Transverse colon (tissue), 4 donors: ENCODE measurements around the gene ETFDH. TPM values are rescaled to one million over a fixed set of nuclear protein-coding genes. Genes with fewer than 3 reads are reported as not detected.

Experiments used
- DNase-seq: peaks from one replicate; pipeline ENCODE4 v3.0.0-alpha.2; 2019
- H3K27ac ChIP-seq, 4 donors: fragments of 200-600 bp; sonication (generic); 2 replicates each; pipeline ENCODE4 v1.5.1; 2016 to 2018; ENCODE audit warnings: inconsistent platforms in 4 of 4
- H3K27me3 ChIP-seq: fragments of 200-600 bp; sonication (generic); 2 replicates; pipeline ENCODE4 v1.5.1; 2017; ENCODE audit warnings: inconsistent platforms
- H3K36me3 ChIP-seq, 4 donors: fragments of 200-600 bp; sonication (generic); 2 replicates each; pipeline ENCODE4 v1.5.1; 2017 to 2019; ENCODE audit warnings: inconsistent platforms in 4 of 4
- H3K4me1 ChIP-seq, 4 donors: fragments of 200-600 bp; sonication (generic); 2 replicates each; pipeline ENCODE4 v1.5.1; 2017 to 2020; ENCODE audit warnings: inconsistent platforms in 4 of 4
- H3K4me3 ChIP-seq, 4 donors: fragments of 200-600 bp; sonication (generic); 1 replicate in 1 of 4; 2 replicates in 3 of 4; pipeline versions ENCODE4 v1.5.1 to v1.6.1; 2017 to 2019; ENCODE audit warnings: inconsistent platforms in 4 of 4
- H3K9me3 ChIP-seq, 2 donors: fragments of 200-600 bp; sonication (generic); 2 replicates each; pipeline ENCODE4 v1.5.1; 2017 to 2019; ENCODE audit warnings: inconsistent platforms in 2 of 2
- EP300 ChIP-seq: sonication (generic); formaldehyde crosslinking; IDR thresholded peaks from one replicate; pipeline ENCODE4 v1.6.1; 2017; ENCODE audit warnings: antibody characterized with exemption, low read depth
- POLR2A ChIP-seq: fragments of 450-650 bp; IDR thresholded peaks from one replicate; pipeline ENCODE4 v1.6.1; 2016; ENCODE audit warnings: antibody characterized with exemption, mild to moderate bottlenecking, moderate library complexity
- POLR2AphosphoS5 ChIP-seq, 3 donors: sonication (generic); formaldehyde crosslinking; IDR thresholded peaks; one replicate each; pipeline ENCODE4 v1.6.1; 2016; ENCODE audit warnings: antibody characterized with exemption in 3 of 3
- WGBS, 2 donors: methylation state at CpG; one replicate each; pipeline ENCODE4 v1.1.5; 2018; ENCODE audit warnings: low coverage in 1 of 2; 5-methylcytosine and 5-hydroxymethylcytosine counted together
- in situ Hi-C, 4 donors: fragments of 200-750 bp; cut with MboI; loops; one replicate each; pipeline versions ENCODE4 v1.15.0 to v1.15.1; 2017; ENCODE audit warnings: low sequenced_read_pairs in 3 of 4, low pct_ligation_motif_present in 1 of 4, low pct_unique_long_range_greater_than_20kb in 1 of 4
- intact Hi-C: fragments of 100-400 bp; cut with DNase I; formaldehyde crosslinking; loops from one replicate; pipeline ENCODE4 v1.15.1; 2023; ENCODE audit warnings: low total_unique reads
- small RNA-seq, 4 donors: library from RNA; depleted of rRNA; stranded (forward); fragments of <200 nt; gene quantifications; one replicate each; pipeline ENCODE3, GENCODE V24; 2016
- total RNA-seq, 4 donors: library from RNA; depleted of rRNA; stranded (reverse); fragments of >200 nt; gene quantifications; one replicate each; pipeline ENCODE4 v1.1.0, GENCODE V29; 2016
- TF ChIP-seq, protein P1 (sequence below), 5 experiments: fragments of 200-600 bp in 3 of 5; fragments of 450-650 bp in 2 of 5; sonication (generic) in 3 of 5; IDR thresholded peaks; 1 replicate in 2 of 5; 2 replicates in 3 of 5; pipeline ENCODE4 v1.5.1; 2016 to 2017; ENCODE audit warnings: antibody characterized with exemption in 5 of 5, inconsistent platforms in 3 of 5, mild to moderate bottlenecking in 2 of 5, moderate library complexity in 1 of 5

ETFDH gene
- total RNA-seq, 4 donors from 2014 or later = 19.5 to 144 (median 88.5) TPM

DNA sequence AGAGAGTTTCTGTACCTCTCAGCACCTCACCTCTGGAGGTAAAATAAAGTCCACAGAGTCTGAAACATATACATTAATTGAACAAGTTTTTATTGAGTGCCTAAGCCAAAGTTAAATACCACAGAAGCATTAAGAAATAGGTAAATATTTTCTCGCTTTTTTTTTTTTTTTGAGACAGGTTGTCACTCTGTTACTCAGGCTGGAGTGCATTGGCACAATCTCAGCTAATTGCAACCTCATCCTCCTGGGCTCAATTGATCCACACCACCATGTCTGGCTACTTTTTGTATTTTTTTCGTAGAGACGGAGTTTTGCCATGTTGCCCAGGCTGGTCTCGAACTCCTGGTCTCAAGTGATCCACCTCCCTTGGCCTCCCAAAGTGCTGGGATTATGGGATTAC lies 86.6 kb downstream of the ETFDH start:
- Histone ChIP-seq H3K27ac (no peak overlapping the region), H3K4me3 (no peak overlapping the region), H3K27me3 (no peaks in the 10 kb centered on the region), H3K9me3 (no peaks in the 10 kb centered on the region), H3K36me3 (no peaks in the 10 kb centered on the region), H3K4me1 (no peaks in the 10 kb centered on the region)
- WGBS, 2 donors = 83 to 90% methylated on average over 1 to 4 of the region's 4 CpGs
- in situ Hi-C loops = no loop called here
- DNase-seq = no peak
- no peak for TF ChIP-seq POLR2A
- TF ChIP-seq POLR2AphosphoS5 (IDR thresholded peaks at IDR 0.05) = no peak
- no peak for TF ChIP-seq EP300
- TF ChIP-seq, protein P1, sequence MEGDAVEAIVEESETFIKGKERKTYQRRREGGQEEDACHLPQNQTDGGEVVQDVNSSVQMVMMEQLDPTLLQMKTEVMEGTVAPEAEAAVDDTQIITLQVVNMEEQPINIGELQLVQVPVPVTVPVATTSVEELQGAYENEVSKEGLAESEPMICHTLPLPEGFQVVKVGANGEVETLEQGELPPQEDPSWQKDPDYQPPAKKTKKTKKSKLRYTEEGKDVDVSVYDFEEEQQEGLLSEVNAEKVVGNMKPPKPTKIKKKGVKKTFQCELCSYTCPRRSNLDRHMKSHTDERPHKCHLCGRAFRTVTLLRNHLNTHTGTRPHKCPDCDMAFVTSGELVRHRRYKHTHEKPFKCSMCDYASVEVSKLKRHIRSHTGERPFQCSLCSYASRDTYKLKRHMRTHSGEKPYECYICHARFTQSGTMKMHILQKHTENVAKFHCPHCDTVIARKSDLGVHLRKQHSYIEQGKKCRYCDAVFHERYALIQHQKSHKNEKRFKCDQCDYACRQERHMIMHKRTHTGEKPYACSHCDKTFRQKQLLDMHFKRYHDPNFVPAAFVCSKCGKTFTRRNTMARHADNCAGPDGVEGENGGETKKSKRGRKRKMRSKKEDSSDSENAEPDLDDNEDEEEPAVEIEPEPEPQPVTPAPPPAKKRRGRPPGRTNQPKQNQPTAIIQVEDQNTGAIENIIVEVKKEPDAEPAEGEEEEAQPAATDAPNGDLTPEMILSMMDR (IDR thresholded peaks at IDR 0.05) = no peak
- intact Hi-C loops = no loop called here

Small RNAs within 50 kb of the gene (small RNA-seq; reads per million reads assigned to genes)
- 0 reads per million in 4 donors for gene RF00012

Other genes with a start within 250 kb of the ETFDH start
- gene RXFP1, start 150.4 kb upstream of the ETFDH start, total RNA-seq = under 1 TPM in 1 of 4 donors, not detected in 3; 0.16 TPM
- gene C4orf46, start 409 bp upstream of the ETFDH start, total RNA-seq = 1 to 10 TPM in 3 of 4 donors, under 1 TPM in 1; 0.40 to 6.0 (median 2.7) TPM
- gene PPID, start 51.1 kb downstream of the ETFDH start, total RNA-seq = 10 to 100 TPM in 2 of 4 donors, 1 to 10 TPM in 2; 7.9 to 21.8 (median 12.8) TPM
- gene FNIP2, start 96.7 kb downstream of the ETFDH start, total RNA-seq = 100 to 1,000 TPM in 1 of 4 donors, 10 to 100 TPM in 3; 47.2 to 105 (median 64.0) TPM